Esophagus squamous epithelium (tissue), 4 donors: Measurements from ENCODE around the gene LIMA1.
"Not testable (repeated sequence)": the region's sequence is repeated elsewhere in the genome, so short reads cannot be mapped to it uniquely, and the experiment has no call there.

Source experiments
- CTCF ChIP-seq, 6 experiments: fragments of 450-650 bp in 4 of 6; fragments of 200-600 bp in 2 of 6; sonication (generic) in 2 of 6; IDR thresholded peaks; one replicate each; pipeline ENCODE4 v1.5.1; 2016 to 2019; ENCODE audit warnings: antibody characterized with exemption in 6 of 6, mild to moderate bottlenecking in 4 of 6, moderate library complexity in 4 of 6
- POLR2A ChIP-seq, 4 donors: fragments of 450-650 bp; IDR thresholded peaks; one replicate each; pipeline ENCODE4 v1.6.1; 2017; ENCODE audit warnings: antibody characterized with exemption in 4 of 4, mild to moderate bottlenecking in 4 of 4, moderate library complexity in 3 of 4

DNA sequence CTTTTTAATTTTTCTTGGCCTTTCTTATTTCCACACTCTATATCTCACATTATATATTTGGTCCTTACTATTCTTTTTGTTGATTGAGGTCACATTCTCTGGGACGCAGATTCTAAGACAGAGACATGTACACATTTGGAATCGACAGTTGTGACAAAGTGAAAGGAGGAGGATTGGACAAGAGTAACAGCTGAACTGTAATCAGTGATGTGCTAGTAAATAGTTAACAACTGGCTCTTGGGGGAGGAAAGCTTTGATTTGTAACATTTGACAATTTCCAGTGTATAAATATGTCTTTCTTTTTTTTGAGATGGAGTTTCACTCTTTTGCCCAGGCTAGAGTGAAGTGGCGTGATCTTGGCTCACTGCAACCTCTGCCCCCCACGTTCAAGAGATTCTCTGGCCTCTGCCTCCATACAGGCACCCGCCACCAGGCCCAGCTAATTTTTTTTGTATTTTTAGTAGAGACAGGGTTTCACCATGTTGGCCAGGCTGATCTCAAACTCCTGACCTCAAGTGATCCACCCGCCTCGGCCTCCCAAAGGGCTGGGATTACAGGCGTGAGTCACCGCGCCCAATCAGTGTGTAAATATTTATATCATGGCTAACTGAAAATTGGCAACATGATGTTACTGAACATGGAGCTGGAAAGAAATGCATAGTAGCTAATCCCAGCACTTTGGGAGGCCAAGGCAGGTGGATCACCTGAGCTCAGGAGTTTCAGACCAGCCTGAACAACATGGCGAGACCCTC lies 28.7 kb upstream of the LIMA1 start:
- not testable (repeated sequence) for TF ChIP-seq POLR2A, CTCF (IDR thresholded peaks at IDR 0.05)
